T1000 (cell line): ENCODE results near the gene JAK1.
"Not testable (repeated sequence)": the region's sequence is repeated elsewhere in the genome, so short reads cannot be mapped to it uniquely, and the experiment has no call there.

Experiments used
- DNase-seq: peaks from one replicate; lab custom pipeline; 2025; ENCODE audit warnings: mixed read lengths; lab: John Stamatoyannopoulos, UW

The JAK1 gene

DNA sequence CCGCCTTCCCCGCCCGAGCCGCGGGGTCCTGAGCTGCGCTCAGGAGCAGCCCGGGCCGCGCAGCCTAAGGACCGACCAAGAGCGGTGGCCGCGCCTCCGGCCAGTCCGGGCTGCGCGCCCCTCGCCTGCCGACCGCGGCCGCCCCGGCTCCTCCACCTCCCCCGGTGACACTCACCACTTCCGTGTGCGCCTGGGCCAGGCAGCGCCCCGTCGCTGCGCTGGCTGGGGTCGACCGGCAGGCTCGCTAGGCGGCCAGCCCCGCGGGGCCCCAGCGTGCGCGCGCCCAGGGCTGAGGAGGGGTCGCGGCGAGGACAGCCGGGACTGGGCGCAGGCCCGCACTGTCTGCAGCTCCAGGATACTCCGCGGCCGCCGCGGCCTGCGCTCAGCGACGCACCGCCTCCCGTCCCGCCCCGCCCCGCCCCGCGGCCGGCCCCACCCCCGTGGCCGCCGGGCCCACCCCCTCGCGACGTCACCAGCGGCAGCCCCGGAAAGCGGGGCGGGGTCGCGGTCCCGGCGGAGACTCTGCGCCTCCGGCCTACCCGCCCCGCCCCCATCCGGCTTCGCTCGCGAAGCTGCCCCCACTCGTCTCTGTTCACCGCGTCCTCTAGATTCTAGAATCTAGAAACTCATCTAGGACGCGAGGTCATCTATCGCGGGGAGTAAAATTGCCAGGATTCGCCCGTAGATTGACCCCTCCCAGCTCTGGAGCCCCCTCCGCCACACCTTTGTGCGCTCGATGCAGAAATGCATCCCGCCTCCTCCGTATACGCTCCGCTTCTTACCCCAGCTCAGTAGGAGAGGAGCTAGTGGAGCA, at the start of gene JAK1:
Gene JAK1 (minus strand): TSS at position 392 of the 814 bp plus-strand sequence. CDS start 80,285 bp downstream, outside the sequence.
- DNase-seq = peak; percentile 75

DNA sequence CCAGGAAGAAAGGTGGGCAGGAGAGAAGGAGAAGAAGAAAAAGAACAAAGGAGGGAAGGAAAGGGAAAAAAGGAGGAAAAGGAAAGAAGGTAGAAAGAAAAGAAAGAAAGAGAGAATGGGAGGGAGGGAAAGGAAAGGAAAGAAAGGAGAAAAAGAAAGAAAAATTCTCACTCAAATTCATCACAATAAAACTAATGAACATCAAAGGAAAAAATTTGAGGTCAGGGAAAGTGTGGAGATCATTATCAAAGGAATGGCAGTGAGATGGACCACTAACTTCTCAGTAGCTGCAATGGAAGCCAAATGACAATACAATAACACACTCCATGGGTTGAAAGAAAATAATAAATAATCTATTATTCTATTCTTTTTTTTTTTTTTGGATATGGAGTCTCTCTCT, 48.0 kb upstream of the JAK1 start:
- no peak for DNase-seq

DNA sequence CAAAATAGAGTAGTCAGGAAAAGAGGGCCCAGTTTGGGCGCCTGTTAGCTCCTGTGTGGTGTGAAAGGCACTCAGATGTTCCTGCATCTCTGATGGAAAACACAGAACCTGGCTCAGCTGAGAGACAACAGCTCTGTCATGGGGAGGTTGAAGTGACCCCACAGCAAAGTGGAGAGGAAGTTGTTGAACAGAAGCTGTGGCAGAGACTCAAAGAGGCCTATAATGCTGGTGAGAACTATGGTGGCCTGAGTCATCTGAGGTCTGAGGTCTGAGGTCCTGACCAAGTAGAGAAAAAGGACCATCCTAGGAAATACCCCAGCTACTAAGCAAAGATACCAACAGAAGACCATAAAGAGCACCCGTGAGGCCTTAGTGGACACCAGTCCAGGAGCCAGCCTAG, 45.6 kb upstream of the JAK1 start:
- DNase-seq = no peak

DNA sequence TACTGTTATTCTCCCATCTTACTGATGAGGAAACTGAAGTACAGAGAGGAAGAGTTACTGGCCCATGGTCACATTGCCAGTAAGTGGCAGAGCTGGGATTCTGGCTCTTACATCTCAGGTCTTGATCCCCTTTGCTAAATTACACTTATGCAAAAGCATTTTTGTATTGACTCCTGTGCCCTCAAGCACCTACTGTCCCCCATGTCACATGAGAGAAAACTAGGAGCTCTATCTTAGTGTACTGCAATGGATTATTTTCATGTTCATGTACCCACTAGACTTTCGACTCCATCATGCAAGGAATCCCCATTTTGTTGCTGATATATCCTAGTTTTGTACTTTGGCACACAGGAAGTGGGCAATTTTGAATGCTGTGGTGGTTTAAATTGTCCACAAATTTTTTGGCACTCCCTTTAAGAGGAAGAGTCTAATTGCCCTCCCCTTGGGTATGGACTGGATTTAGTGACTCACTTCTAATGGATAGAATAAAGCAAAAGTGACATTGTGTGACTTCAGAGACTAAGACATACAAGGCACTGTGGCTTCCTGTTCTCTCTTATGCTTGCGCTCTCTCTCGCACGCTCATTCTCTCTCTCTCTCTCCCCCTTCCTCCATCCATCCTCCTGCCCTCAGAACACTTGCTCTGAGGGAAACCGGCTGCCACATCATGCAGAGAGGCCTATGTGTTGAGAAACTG, 43.5 kb upstream of the JAK1 start:
- no peak for DNase-seq

DNA sequence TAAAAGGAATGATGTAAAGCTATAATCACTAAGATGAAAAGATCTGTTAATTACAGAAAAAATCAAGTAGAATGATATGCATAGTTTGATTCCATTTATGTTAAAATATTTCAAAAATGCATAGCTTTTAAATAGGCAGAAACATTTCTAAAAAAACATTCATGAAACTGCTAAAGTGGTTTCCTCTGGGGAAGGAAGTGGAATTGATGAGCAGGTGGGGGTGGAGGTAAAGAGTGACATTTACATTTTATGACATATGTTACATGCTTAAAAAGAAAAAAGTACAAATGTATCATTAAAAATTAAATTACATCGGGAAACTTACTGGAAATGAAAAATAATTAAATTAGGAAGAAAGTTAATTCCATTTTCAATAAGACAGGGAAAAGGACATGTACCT, 42.8 kb upstream of the JAK1 start:
- no peak for DNase-seq

- DNase-seq = no peak
Observed at GRCh38 chr1:65006806-65007205, 40.5 kb upstream of the JAK1 start.

DNA sequence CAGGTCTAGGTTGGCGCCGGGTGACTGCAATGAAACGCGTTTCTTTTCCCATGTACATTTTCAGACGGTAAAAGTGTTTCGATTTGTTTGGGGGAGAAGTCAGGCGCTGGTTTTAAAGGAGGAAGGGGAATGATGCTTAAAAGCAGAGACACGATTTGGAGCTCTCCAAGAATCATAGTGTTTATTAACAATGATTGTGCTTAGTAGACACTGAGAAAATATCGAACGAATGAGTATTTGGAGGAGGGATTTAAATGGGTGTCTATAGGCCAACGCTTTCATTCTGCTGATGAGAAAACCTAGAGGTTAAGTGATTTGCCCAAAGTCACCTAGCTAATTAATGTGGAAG, 36.9 kb upstream of the JAK1 start:
- no peak for DNase-seq

GRCh38 chr1:65002508-65003315, 36.4 kb upstream of the JAK1 start:
- peak; percentile 75 for DNase-seq

- DNase-seq = no peak
Observed at GRCh38 chr1:65002156-65002507, 35.8 kb upstream of the JAK1 start.

DNA sequence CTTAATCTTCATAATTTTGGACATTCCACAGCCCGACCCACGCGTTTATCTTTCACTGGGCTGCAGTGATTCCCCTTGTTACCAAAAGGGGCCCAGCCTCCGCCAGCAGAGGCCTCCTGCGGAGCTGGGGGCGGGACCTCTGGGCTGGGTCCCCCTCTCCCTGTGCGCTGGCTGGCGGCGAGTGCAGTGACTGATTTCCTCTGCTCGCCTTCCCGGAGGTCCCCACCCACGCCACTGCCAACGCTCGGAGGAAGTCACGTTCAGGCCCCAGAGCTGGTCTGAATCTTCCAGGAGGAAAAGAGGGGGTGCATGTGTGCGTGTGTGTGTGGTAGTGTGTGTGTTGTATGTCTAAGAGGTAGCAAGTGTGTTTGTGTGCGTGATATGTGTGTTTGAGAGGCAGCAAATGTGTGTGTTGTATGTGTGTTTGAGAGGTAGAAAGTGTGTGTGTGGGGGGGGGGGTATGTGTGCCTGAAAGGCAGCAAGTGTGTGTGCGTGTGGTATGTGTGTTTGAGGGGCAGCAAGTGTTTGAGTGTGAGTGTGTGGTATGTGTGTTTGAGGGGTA, 35.0 kb upstream of the JAK1 start:
- DNase-seq = peak; percentile 27

DNA sequence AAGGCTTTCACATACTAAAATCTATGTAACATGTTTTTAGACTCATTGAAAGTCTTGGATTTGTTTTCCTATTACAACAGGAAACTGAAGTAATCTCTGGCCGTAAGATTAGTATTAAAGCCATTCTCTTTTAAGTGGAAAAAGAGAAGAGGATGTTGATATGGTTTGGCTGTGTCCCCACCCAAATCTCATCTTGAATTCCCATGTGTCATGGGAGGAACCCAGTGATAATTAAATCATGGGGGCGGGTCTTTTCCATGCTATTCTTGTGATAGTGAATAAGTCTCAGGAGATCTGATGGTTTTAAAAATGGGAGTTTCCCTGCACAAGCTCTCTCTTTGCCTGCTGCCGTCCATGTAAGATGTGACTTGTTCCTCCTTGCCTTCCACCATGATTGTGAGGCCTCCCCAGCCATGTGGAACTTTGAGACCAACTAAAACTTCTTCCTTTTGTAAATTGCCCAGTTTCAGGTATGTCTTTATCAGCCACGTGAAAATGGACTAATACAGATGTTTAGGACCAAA, 32.1 kb upstream of the JAK1 start:
- DNase-seq = not testable (repeated sequence)

DNA sequence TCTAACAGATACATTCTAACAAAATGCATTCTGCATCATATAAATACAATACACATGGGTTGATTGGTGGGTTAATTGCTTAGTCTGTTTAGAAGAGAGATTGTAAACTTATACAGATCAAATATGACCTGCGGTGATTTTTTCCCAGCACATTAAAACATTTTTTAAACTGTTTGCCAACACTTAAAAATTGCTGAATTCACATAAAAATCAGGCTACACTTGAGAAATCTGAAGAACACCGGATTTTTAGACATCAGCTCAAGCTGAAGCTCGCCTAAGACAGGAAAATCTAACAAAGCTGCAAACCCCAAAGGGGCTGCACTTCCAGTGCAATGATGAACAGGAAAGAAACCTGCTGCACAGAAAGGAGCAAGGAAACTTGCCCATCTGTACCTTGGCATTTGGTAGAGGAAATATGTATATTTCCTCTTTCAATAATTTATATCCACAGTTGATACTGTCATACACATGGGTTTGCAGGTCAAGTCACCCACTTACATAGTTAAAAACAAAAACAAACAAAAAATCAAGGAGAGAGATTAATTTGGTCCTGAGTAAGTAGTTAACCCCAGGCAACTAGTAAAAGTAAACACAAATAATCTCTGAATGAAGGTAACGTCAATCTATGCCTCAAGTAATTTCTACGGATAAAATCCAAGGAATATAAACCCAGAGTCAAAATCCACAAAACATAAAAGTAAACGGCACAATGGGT, 30.4 kb upstream of the JAK1 start:
- DNase-seq = no peak

DNA sequence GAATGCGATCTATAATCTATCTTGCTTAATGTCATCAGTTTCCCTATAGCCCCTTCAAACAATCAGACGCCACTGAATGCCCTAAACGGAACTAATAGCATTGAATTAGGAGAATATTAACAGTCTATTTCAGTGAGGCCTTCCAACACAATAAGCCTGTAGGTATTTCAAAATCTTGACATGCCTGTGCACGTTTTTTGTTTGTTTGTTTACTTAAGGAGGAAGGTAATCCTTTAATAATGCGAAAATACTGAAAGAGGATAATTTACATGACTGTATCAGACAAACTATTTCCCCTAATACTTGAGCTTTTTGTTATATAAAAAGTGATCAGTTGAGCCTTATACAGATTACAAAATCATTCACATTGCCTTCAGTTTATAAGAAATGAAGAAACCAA, 29.0 kb upstream of the JAK1 start:
- no peak for DNase-seq

DNA sequence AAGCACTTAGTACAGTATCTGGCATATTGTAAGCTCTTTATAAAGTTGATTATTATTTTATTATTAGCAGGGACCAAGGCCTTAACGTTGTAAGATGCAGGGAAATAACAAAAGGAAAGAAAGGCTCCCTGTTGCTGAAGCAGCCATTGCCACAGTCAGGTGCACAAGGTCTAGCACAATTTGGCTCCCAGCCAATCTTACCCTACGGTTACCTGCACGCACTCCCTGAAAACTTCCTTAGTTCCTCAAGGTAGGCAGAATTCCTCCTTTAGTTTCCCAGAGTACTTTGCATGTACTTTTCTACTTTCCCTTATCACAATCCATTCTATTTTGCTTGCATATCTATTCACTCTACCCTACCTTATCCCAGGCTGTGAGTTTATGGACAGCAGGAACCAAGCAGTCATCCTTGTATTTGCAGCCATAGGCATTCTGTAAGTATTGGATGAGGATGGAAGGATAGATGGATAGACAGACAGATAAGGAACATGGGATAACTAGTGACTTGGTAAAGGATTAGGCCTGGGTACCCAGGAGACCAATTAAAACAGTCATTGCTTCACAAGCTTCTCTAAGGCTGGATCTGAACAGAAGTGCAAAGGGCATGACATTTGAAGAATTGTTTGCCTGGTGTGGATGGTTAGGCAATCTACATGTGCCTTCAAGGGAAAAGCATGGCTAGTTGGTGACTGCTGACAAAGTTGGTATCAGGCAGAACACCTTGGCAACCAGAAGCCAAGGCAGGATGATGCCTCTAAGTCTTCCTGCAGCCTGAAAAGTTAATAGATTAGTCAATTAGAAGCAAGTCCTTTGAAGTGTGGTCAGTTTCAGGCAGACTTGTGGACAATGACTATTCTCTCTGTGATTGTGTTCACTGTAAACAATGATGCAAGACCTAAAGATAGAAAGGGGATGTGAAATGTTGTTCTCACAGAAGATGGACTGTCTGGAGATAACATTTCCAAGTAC, 20.8 kb upstream of the JAK1 start:
- no peak for DNase-seq

DNA sequence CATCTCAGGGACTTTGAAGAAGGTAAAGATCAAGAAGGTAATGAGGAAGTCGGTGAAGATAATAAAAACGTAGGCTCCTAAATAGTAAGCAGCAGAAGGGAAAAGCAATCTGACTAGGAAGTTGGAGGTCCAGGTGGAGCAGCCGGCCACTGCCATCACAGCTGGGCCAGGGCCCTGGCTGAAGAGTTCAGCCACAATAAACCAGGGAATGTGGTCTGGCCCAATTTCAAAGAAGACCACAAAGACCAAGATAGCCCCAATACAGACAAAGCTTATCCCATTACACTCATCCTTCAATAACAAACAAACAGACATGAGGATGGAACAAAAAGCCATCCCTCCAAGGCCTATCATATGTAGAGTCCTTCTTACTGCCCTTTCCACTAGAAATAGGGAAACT, 18.4 kb upstream of the JAK1 start:
- no peak for DNase-seq

- no peak for DNase-seq
Observed at GRCh38 chr1:64984106-64984505, 17.8 kb upstream of the JAK1 start.

- DNase-seq = peak; percentile 91
Observed at GRCh38 chr1:64983110-64983509, 16.8 kb upstream of the JAK1 start.

DNA sequence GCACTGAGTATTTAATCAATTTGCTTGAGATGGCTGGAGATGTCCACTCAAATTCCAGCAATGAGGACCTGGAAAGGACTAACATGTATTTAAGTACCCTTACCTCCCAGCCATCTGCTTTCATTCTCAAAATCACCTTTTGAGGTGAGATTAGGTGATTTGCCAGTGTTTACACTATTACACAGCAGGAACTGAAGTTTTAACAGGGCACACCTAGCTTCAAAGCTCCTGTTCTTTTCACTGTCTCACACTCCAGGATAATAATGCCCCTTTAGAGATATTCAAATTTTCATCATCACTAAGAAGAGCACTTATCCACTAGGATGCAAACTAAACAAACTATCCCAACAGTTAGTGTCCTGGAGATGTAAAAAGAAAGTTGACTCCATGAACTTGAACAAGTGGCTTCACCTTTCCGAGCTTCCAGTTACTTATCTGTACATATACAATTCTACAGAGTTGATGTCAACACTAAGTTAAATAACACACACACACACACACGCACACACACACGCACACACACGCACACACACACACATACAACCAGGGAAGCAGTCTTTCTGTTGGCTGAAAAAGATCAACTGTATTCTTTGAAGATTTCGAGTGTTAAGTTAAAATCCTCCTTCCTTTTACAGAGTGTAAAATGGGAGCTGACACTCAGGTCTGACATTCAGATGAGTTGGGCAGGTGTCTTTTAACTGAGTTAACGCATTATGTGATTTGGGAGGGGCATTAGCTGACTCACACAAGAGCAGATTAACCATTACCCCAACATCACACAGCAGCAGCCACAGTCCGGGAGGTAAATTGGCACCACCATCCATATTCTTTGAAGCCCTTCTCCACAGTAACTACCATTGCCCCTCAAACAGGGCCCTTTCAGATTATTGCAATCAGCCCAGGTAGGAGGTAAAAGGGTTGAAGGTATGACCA, 15.5 kb upstream of the JAK1 start:
- no peak for DNase-seq
